ENCODE measurements around the gene GID8.

GID8 gene

GRCh38 chr20:62970307-62971210, 32.6 kb downstream of the GID8 start:
- no peak overlapping the region for H3K27ac Mint-ChIP-seq
- no peaks in the 10 kb centered on the region for H3K9me3 Mint-ChIP-seq
- peaks cover 40% of the 10 kb centered on the region for H3K27me3 Mint-ChIP-seq
- H3K4me3 Mint-ChIP-seq = no peak overlapping the region
- no peak for ATAC-seq
- peaks cover 17% of the 10 kb centered on the region for H3K4me1 Mint-ChIP-seq
- H3K36me3 Mint-ChIP-seq = peaks cover 10% of the 10 kb centered on the region

GRCh38 chr20:62971211-62971949, 33.4 kb downstream of the GID8 start:
- Mint-ChIP-seq H3K4me1 (peaks cover 17% of the 10 kb centered on the region), H3K9me3 (no peaks in the 10 kb centered on the region), H3K27ac (no peak overlapping the region), H3K36me3 (peaks cover 4% of the 10 kb centered on the region), H3K4me3 (peak overlapping the region; percentile 2), H3K27me3 (peaks cover 48% of the 10 kb centered on the region)
- no peak for ATAC-seq

GRCh38 chr20:62971950-62972844, 34.2 kb downstream of the GID8 start:
- H3K4me3 Mint-ChIP-seq = peak overlapping the region; percentile 71
- ATAC-seq = peak; percentile 90
- peak overlapping the region; percentile 27 for H3K27ac Mint-ChIP-seq
- H3K4me1 Mint-ChIP-seq = peaks cover 19% of the 10 kb centered on the region
- no peaks in the 10 kb centered on the region for H3K9me3 Mint-ChIP-seq
- H3K27me3 Mint-ChIP-seq = peaks cover 52% of the 10 kb centered on the region
- no peaks in the 10 kb centered on the region for H3K36me3 Mint-ChIP-seq

- Mint-ChIP-seq H3K9me3 (no peaks in the 10 kb centered on the region), H3K27me3 (peaks cover 53% of the 10 kb centered on the region), H3K27ac (peak overlapping the region; percentile 27), H3K36me3 (no peaks in the 10 kb centered on the region), H3K4me1 (peaks cover 28% of the 10 kb centered on the region), H3K4me3 (no peak overlapping the region)
- no peak for ATAC-seq
Measured at GRCh38 chr20:62972845-62973745, 35.1 kb downstream of the GID8 start.

GRCh38 chr20:62975251-62975760, 37.4 kb downstream of the GID8 start:
- Mint-ChIP-seq H3K4me1 (peaks cover 42% of the 10 kb centered on the region), H3K27ac (no peak overlapping the region), H3K9me3 (no peaks in the 10 kb centered on the region), H3K27me3 (peaks cover 71% of the 10 kb centered on the region), H3K36me3 (no peaks in the 10 kb centered on the region), H3K4me3 (no peak overlapping the region)
- ATAC-seq = no peak

GRCh38 chr20:62975812-62976508, 38.0 kb downstream of the GID8 start:
- Mint-ChIP-seq H3K9me3 (no peaks in the 10 kb centered on the region), H3K27me3 (peaks cover 76% of the 10 kb centered on the region), H3K4me1 (peaks cover 48% of the 10 kb centered on the region), H3K36me3 (no peaks in the 10 kb centered on the region), H3K27ac (no peak overlapping the region), H3K4me3 (no peak overlapping the region)
- ATAC-seq = no peak

GRCh38 chr20:62976886-62977285, 38.9 kb downstream of the GID8 start:
- ATAC-seq = no peak
- Mint-ChIP-seq H3K36me3 (no peaks in the 10 kb centered on the region), H3K27me3 (peaks cover 76% of the 10 kb centered on the region), H3K4me1 (peaks cover 50% of the 10 kb centered on the region), H3K9me3 (no peaks in the 10 kb centered on the region), H3K4me3 (no peak overlapping the region), H3K27ac (peak overlapping the region; percentile 91)

- Mint-ChIP-seq H3K4me3 (peak overlapping the region; percentile 71), H3K36me3 (no peaks in the 10 kb centered on the region), H3K27ac (peak overlapping the region; percentile 91), H3K9me3 (no peaks in the 10 kb centered on the region), H3K27me3 (peaks cover 76% of the 10 kb centered on the region), H3K4me1 (peaks cover 48% of the 10 kb centered on the region)
- peak; percentile 87 for ATAC-seq
Measured at GRCh38 chr20:62977613-62978560, 39.9 kb downstream of the GID8 start.

- no peaks in the 10 kb centered on the region for H3K36me3 Mint-ChIP-seq
- peak overlapping the region; percentile 71 for H3K4me3 Mint-ChIP-seq
- peak overlapping the region; percentile 91 for H3K27ac Mint-ChIP-seq
- H3K9me3 Mint-ChIP-seq = no peaks in the 10 kb centered on the region
- H3K27me3 Mint-ChIP-seq = peaks cover 78% of the 10 kb centered on the region
- H3K4me1 Mint-ChIP-seq = peaks cover 48% of the 10 kb centered on the region
- ATAC-seq = peak; percentile 31
Measured at GRCh38 chr20:62978561-62978943, 40.6 kb downstream of the GID8 start.

- Mint-ChIP-seq H3K27ac (no peak overlapping the region), H3K9me3 (no peaks in the 10 kb centered on the region), H3K4me3 (no peak overlapping the region), H3K27me3 (peaks cover 78% of the 10 kb centered on the region), H3K4me1 (peaks cover 48% of the 10 kb centered on the region), H3K36me3 (no peaks in the 10 kb centered on the region)
- ATAC-seq = no peak
Measured at GRCh38 chr20:62979310-62979709, 41.4 kb downstream of the GID8 start.

GRCh38 chr20:62979876-62980373, 42.0 kb downstream of the GID8 start:
- Mint-ChIP-seq H3K27me3 (peaks cover 78% of the 10 kb centered on the region), H3K9me3 (no peaks in the 10 kb centered on the region), H3K4me3 (no peak overlapping the region), H3K36me3 (no peaks in the 10 kb centered on the region), H3K4me1 (peaks cover 48% of the 10 kb centered on the region), H3K27ac (no peak overlapping the region)
- no peak for ATAC-seq

- Mint-ChIP-seq H3K4me3 (no peak overlapping the region), H3K27me3 (peaks cover 82% of the 10 kb centered on the region), H3K4me1 (peaks cover 48% of the 10 kb centered on the region), H3K27ac (no peak overlapping the region), H3K9me3 (no peaks in the 10 kb centered on the region), H3K36me3 (no peaks in the 10 kb centered on the region)
- ATAC-seq = no peak
Measured at GRCh38 chr20:62980380-62980960, 42.5 kb downstream of the GID8 start.

Measured in stimulated activated memory B cell treated with anti-CD40 and anti-IgM and Interleukin-4, amounts not matched to agents 10 μg/mL and 1 μg/mL and 100 μg/mL, for 72 hours (primary cell).